H9 (cell line): ENCODE results near the gene ASB7. TPM values are rescaled to one million over a fixed set of nuclear protein-coding genes. Genes with fewer than 3 reads are reported as not detected.
A peak's percentile ranks its signal among the peaks of the same experiment; 100 is the strongest.

Experiments
- DNase-seq: peaks from one replicate; pipeline ENCODE4 v3.0.0-alpha.2; 2017
- H2AFZ ChIP-seq: one replicate; pipeline ENCODE4 v1.6.1; 2013; ENCODE audit warnings: mild to moderate bottlenecking, low read length, control low read depth, moderate library complexity
- H2AK5ac ChIP-seq: 2 replicates; pipeline ENCODE4 v1.6.1; 2013; ENCODE audit warnings: low read length, control low read depth, mixed read lengths; ENCODE audit not compliant: insufficient read length
- H2BK120ac ChIP-seq: one replicate; pipeline ENCODE4 v1.6.1; 2013; ENCODE audit warnings: low read depth, mild to moderate bottlenecking, low read length, control low read depth, inconsistent platforms; ENCODE audit not compliant: poor library complexity, severe bottlenecking
- H2BK12ac ChIP-seq: 2 replicates; pipeline ENCODE4 v1.6.1; 2013; ENCODE audit warnings: low read length, control low read depth, mixed read lengths, low read depth; ENCODE audit not compliant: insufficient read length
- H2BK15ac ChIP-seq: 2 replicates; pipeline ENCODE4 v1.6.1; 2013; ENCODE audit warnings: low read depth, low read length, control low read depth
- H2BK20ac ChIP-seq: one replicate; pipeline ENCODE4 v1.6.1; 2013; ENCODE audit warnings: low read depth, mild to moderate bottlenecking, low read length, control low read depth, inconsistent platforms; ENCODE audit not compliant: poor library complexity, severe bottlenecking
- H2BK5ac ChIP-seq: 2 replicates; pipeline ENCODE4 v1.6.1; 2013; ENCODE audit warnings: low read length, control low read depth, mixed read lengths; ENCODE audit not compliant: insufficient read length
- H3K14ac ChIP-seq: 2 replicates; pipeline ENCODE4 v1.6.1; 2013; ENCODE audit warnings: low read length, control low read depth; ENCODE audit not compliant: insufficient read depth
- H3K18ac ChIP-seq: 2 replicates; pipeline ENCODE4 v1.6.1; 2013; ENCODE audit warnings: low read depth, mild to moderate bottlenecking, mixed read lengths, low read length, control low read depth; ENCODE audit not compliant: insufficient read length
- H3K23ac ChIP-seq: 2 replicates; pipeline ENCODE4 v1.6.1; 2013; ENCODE audit warnings: low read length, control low read depth, mixed read lengths, low read depth; ENCODE audit not compliant: insufficient read length
- H3K23me2 ChIP-seq: 2 replicates; pipeline ENCODE4 v1.6.1; 2013; ENCODE audit warnings: low read depth, mild to moderate bottlenecking, mixed read lengths, low read length, control low read depth; ENCODE audit not compliant: insufficient read length, poor library complexity, severe bottlenecking
- H3K27ac ChIP-seq: 2 replicates; pipeline ENCODE4 v1.5.1; 2013; ENCODE audit warnings: low read length, control low read depth, mixed read lengths, low read depth; ENCODE audit not compliant: insufficient read length
- H3K27me3 ChIP-seq: 2 replicates; pipeline ENCODE4 v1.6.1; 2013; ENCODE audit warnings: low read length, control low read depth, inconsistent platforms; ENCODE audit not compliant: insufficient read depth
- H3K4ac ChIP-seq: 2 replicates; pipeline ENCODE4 v1.6.1; 2013; ENCODE audit warnings: low read depth, mild to moderate bottlenecking, control low read depth, inconsistent platforms, low read length, moderate library complexity
- H3K4me1 ChIP-seq: 2 replicates; pipeline ENCODE4 v1.6.1; 2013; ENCODE audit warnings: low read length, control low read depth, inconsistent platforms; ENCODE audit not compliant: insufficient read depth
- H3K4me2 ChIP-seq: 2 replicates; pipeline ENCODE4 v1.6.1; 2013; ENCODE audit warnings: low read length, control low read depth, mixed read lengths; ENCODE audit not compliant: insufficient read length, insufficient read depth
- H3K56ac ChIP-seq: 2 replicates; pipeline ENCODE4 v1.6.1; 2013; ENCODE audit warnings: low read depth, mild to moderate bottlenecking, mixed read lengths, low read length, control low read depth; ENCODE audit not compliant: insufficient read length
- H3K79me1 ChIP-seq: 2 replicates; pipeline ENCODE4 v1.6.1; 2013; ENCODE audit warnings: low read depth, mild to moderate bottlenecking, moderate library complexity, low read length, control low read depth, inconsistent platforms; ENCODE audit not compliant: insufficient read depth, poor library complexity, severe bottlenecking
- H3K79me2 ChIP-seq: 2 replicates; pipeline ENCODE4 v1.6.1; 2013; ENCODE audit warnings: low read length, control low read depth, inconsistent platforms; ENCODE audit not compliant: insufficient read depth
- H3K9ac ChIP-seq: 2 replicates; pipeline ENCODE4 v1.6.1; 2013; ENCODE audit warnings: low read length, control low read depth, mixed read lengths; ENCODE audit not compliant: insufficient read length; ENCODE audit errors: extremely low read depth
- H3K9me3 ChIP-seq: one replicate; pipeline ENCODE4 v1.6.1; 2013; ENCODE audit warnings: low read depth, low read length, inconsistent platforms; ENCODE audit not compliant: control insufficient read depth
- H3T11ph ChIP-seq: one replicate; pipeline ENCODE4 v1.6.1; 2013; ENCODE audit warnings: mild to moderate bottlenecking, low read length, control low read depth, inconsistent platforms
- H4K20me1 ChIP-seq: one replicate; pipeline ENCODE4 v1.6.1; 2013; ENCODE audit not compliant: control insufficient read depth, insufficient read length, insufficient read depth
- H4K5ac ChIP-seq: 2 replicates; pipeline ENCODE4 v1.6.1; 2013; ENCODE audit warnings: low read depth, mild to moderate bottlenecking, mixed read lengths, low read length, control low read depth; ENCODE audit not compliant: insufficient read length
- H4K8ac ChIP-seq: replicated peaks from 2 replicates; pipeline ENCODE4 v1.6.1; 2013; ENCODE audit warnings: low read length, control low read depth, mixed read lengths, low read depth; ENCODE audit not compliant: insufficient read length
- H4K91ac ChIP-seq: 2 replicates; pipeline ENCODE4 v1.6.1; 2013; ENCODE audit warnings: low read depth, mild to moderate bottlenecking, moderate library complexity, mixed read lengths, low read length, control low read depth; ENCODE audit not compliant: insufficient read length
- H3K27ac Mint-ChIP-seq, 3 experiments: 2 replicates in 2 of 3; 3 replicates in 1 of 3; pipeline ENCODE4 v1.8.0; 2020 to 2021; ENCODE audit warnings: mixed read lengths in 3 of 3, mild to moderate bottlenecking in 1 of 3, moderate library complexity in 1 of 3
- H3K27me3 Mint-ChIP-seq: 2 replicates; pipeline ENCODE4 v1.8.0; 2021; ENCODE audit warnings: low read depth, mild to moderate bottlenecking, moderate library complexity, mixed read lengths
- H3K36me3 Mint-ChIP-seq, 3 experiments: 2 replicates in 2 of 3; 3 replicates in 1 of 3; pipeline ENCODE4 v1.8.0; 2020 to 2021; ENCODE audit warnings: low read depth in 3 of 3, mixed read lengths in 3 of 3; ENCODE audit not compliant: insufficient read depth in 1 of 3
- H3K4me1 Mint-ChIP-seq, 2 experiments: 2 replicates each; pipeline ENCODE4 v1.8.0; 2020; ENCODE audit warnings: mixed read lengths in 2 of 2
- H3K4me3 Mint-ChIP-seq, 2 experiments: 2 replicates in 1 of 2; 3 replicates in 1 of 2; pipeline ENCODE4 v1.8.0; 2020 to 2021; ENCODE audit warnings: mild to moderate bottlenecking in 2 of 2, mixed read lengths in 2 of 2, moderate library complexity in 1 of 2
- H3K9me3 Mint-ChIP-seq, 2 experiments: 2 replicates in 1 of 2; 3 replicates in 1 of 2; pipeline ENCODE4 v1.8.0; 2020; ENCODE audit warnings: mild to moderate bottlenecking in 2 of 2, mixed read lengths in 2 of 2, moderate library complexity in 1 of 2
- WGBS: extraction: QIAGEN DNeasy Blood & Tissue Kit; methylation state at CpG from one replicate; pipeline ENCODE4 v1.1.7; 2013; ENCODE audit warnings: missing lambda C conversion rate, low lambda C conversion rate, mixed read lengths; ENCODE audit not compliant: insufficient read length; ENCODE audit errors: extremely low coverage; 5-methylcytosine and 5-hydroxymethylcytosine counted together
- total RNA-seq: library from RNA; stranded (reverse); gene quantifications from 2 replicates; pipeline ENCODE4 v1.2.1, GENCODE V29; 2021
- TF ChIP-seq, protein P1 (sequence below): fragments of 200-600 bp; sonication (generic); conservative IDR thresholded peaks from 3 replicates; pipeline ENCODE4 v1.8.0; 2021; ENCODE audit warnings: antibody characterized with exemption, mild to moderate bottlenecking

The ASB7 gene
- total RNA-seq, 1 experiment from 2014 or later: 12.8 TPM

DNA sequence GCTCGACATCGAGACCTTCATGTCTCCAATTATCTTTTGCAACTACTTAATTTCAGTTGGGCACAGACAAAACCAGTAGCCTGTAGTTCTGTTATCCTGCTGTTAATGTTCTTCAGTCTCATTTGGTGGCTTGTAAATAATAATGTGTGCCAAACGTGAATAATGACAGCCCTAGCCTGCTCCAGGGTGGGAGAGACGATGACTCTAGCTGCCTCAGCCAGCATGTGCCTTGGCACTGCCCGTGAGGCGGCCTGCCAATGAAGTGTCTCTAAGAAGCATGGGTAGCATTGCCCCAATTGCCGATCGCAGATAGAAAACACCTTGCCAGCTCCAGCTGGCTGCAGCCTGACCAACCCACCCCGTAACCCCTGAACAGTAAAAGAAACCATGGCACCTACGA, 58.8 kb downstream of the ASB7 start:
- no peak for DNase-seq
- H3T11ph ChIP-seq: no peak overlapping the region
- Mint-ChIP-seq H3K4me3 (no peak overlapping the region; a peak in 1 of 5 replicates), H3K27ac (peak overlapping the region in 1 of 3 experiments; percentile 67; a peak in 1 of 7 replicates), H3K9me3 (no peaks in the 10 kb centered on the region), H3K4me1 (peaks cover 13 to 14% of the 10 kb centered on the region in 2 experiments), H3K36me3 (no peaks in the 10 kb centered on the region; a peak in 1 of 7 replicates), H3K27me3 (no peaks in the 10 kb centered on the region)
- no peak overlapping the region for H2AFZ ChIP-seq
- H4K5ac ChIP-seq: no peak overlapping the region
- no peak overlapping the region for H2BK12ac ChIP-seq
- H3K14ac ChIP-seq: no peak overlapping the region
- no peak overlapping the region for H2BK120ac ChIP-seq
- no peak overlapping the region for H2BK5ac ChIP-seq
- TF ChIP-seq, protein P1, sequence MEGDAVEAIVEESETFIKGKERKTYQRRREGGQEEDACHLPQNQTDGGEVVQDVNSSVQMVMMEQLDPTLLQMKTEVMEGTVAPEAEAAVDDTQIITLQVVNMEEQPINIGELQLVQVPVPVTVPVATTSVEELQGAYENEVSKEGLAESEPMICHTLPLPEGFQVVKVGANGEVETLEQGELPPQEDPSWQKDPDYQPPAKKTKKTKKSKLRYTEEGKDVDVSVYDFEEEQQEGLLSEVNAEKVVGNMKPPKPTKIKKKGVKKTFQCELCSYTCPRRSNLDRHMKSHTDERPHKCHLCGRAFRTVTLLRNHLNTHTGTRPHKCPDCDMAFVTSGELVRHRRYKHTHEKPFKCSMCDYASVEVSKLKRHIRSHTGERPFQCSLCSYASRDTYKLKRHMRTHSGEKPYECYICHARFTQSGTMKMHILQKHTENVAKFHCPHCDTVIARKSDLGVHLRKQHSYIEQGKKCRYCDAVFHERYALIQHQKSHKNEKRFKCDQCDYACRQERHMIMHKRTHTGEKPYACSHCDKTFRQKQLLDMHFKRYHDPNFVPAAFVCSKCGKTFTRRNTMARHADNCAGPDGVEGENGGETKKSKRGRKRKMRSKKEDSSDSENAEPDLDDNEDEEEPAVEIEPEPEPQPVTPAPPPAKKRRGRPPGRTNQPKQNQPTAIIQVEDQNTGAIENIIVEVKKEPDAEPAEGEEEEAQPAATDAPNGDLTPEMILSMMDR: no peak
- H3K18ac ChIP-seq: no peak overlapping the region
- H4K20me1 ChIP-seq: no peaks in the 10 kb centered on the region
- no peaks in the 10 kb centered on the region for H3K79me1 ChIP-seq
- H3K4me2 ChIP-seq: no peak overlapping the region
- no peak overlapping the region for H2BK15ac ChIP-seq
- no peak overlapping the region for H2AK5ac ChIP-seq
- no peak overlapping the region for H3K9ac ChIP-seq
- no peaks in the 10 kb centered on the region for H3K9me3 ChIP-seq
- H3K27me3 ChIP-seq: no peaks in the 10 kb centered on the region
- no peak overlapping the region for H4K8ac ChIP-seq
- H4K91ac ChIP-seq: no peak overlapping the region
- no peaks in the 10 kb centered on the region for H3K23me2 ChIP-seq
- no peak overlapping the region for H3K56ac ChIP-seq
- H3K4me1 ChIP-seq: no peaks in the 10 kb centered on the region
- no peak overlapping the region for H2BK20ac ChIP-seq
- no peak overlapping the region for H3K27ac ChIP-seq
- no CpG with 5 or more reads among the region's 10 CpGs for WGBS
- H3K79me2 ChIP-seq: no peaks in the 10 kb centered on the region
- H3K23ac ChIP-seq: no peak overlapping the region
- no peak overlapping the region for H3K4ac ChIP-seq
